Testis (tissue), 3 donors: ENCODE results near the gene RBMS2. TPM values are rescaled to one million over a fixed set of nuclear protein-coding genes. Genes with fewer than 3 reads are reported as not detected.

Experiments used
- DNase-seq: peaks from one replicate; pipeline ENCODE4 v3.0.0-alpha.2; 2019
- H3K27ac ChIP-seq, 2 donors: fragments of 200-600 bp; sonication (generic); one replicate each; pipeline ENCODE4 v1.5.1; 2019
- H3K27me3 ChIP-seq: fragments of 200-600 bp; sonication (generic); one replicate; pipeline ENCODE4 v1.5.1; 2019
- H3K36me3 ChIP-seq: fragments of 200-600 bp; sonication (generic); one replicate; pipeline ENCODE4 v1.5.1; 2017; ENCODE audit warnings: low read depth; ENCODE audit errors: missing control alignments
- H3K4me1 ChIP-seq: fragments of 200-600 bp; sonication (generic); one replicate; pipeline ENCODE4 v1.5.1; 2019
- H3K4me3 ChIP-seq, 2 donors: fragments of 200-600 bp; sonication (generic); one replicate each; pipeline ENCODE4 v1.5.1; 2017 to 2019
- H3K9me3 ChIP-seq: fragments of 200-600 bp; sonication (generic); one replicate; pipeline ENCODE4 v1.5.1; 2017
- POLR2A ChIP-seq: fragments of 450-650 bp; IDR thresholded peaks from one replicate; pipeline ENCODE4 v1.6.1; 2017; ENCODE audit warnings: antibody characterized with exemption, mild to moderate bottlenecking, moderate library complexity
- WGBS, 2 donors: methylation state at CpG; one replicate each; pipeline ENCODE4 v1.1.5; 2018; 5-methylcytosine and 5-hydroxymethylcytosine counted together
- intact Hi-C: fragments of 100-400 bp; cut with DNase I; formaldehyde crosslinking; loops from one replicate; pipeline ENCODE4 v1.15.1; 2023; ENCODE audit warnings: low total_unique reads
- polyA plus RNA-seq: library from polyadenylated mRNA; stranded (reverse); fragments of 350-450 nt; fragmentation: Illumina TruSeq; extraction: RNeasy Lipid Tissue Mini Kit (QIAGEN cat#74804); gene quantifications from one replicate; pipeline ENCODE4 v1.2.3, GENCODE V29; 2014; ENCODE audit warnings: low read depth, low replicate concordance; ENCODE audit not compliant: insufficient read depth
- total RNA-seq, 2 donors: library from RNA; depleted of rRNA; stranded (reverse); fragments of >200 nt; gene quantifications; one replicate each; pipeline ENCODE4 v1.2.3, GENCODE V29; 2016
- TF ChIP-seq, protein P1 (sequence below), 3 experiments: fragments of 450-650 bp in 2 of 3; fragments of 200-600 bp in 1 of 3; sonication (generic) in 1 of 3; IDR thresholded peaks; one replicate each; pipeline ENCODE4 v1.5.1; 2016 to 2019; ENCODE audit warnings: antibody characterized with exemption in 3 of 3, mild to moderate bottlenecking in 2 of 3, moderate library complexity in 1 of 3

RBMS2 gene
- total and polyA plus RNA-seq, 3 donors from 2014 or later: 12.8 to 15.8 (median 12.8) TPM

DNA sequence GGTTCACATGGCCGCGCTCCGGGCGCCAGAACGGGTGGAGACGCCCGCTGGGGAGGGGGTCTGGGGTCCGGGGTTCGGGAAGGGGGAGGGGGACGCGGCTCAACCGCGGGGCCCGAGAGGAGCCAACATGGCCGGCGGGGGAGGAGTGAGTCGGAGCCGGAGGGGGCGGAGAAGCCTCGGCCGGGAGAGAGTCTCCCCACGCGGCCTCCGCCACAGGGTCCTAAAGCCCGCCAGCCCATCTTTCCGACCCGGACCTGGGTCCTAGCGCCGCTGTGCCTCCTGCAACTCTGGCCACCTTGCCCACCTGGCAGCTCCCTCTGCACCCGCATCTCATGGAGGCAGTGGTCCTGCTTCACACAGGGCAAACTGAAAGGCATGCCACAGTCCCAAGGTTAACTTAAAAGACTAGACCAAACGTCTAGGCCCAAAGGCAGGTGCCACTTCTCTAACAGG, 108.6 kb downstream of the RBMS2 start, which contains the start of gene BAZ2A:
Gene BAZ2A (minus strand): TSS at position 147 of the 453 bp plus-strand sequence. CDS start 12,796 bp downstream, outside the sequence.
- intact Hi-C loops: no loop called here
- H3K4me1 ChIP-seq: peaks cover 53% of the 10 kb centered on the region
- H3K27ac ChIP-seq: peak within 1 kb of the TSS; percentile 97
- TF ChIP-seq, protein P1, sequence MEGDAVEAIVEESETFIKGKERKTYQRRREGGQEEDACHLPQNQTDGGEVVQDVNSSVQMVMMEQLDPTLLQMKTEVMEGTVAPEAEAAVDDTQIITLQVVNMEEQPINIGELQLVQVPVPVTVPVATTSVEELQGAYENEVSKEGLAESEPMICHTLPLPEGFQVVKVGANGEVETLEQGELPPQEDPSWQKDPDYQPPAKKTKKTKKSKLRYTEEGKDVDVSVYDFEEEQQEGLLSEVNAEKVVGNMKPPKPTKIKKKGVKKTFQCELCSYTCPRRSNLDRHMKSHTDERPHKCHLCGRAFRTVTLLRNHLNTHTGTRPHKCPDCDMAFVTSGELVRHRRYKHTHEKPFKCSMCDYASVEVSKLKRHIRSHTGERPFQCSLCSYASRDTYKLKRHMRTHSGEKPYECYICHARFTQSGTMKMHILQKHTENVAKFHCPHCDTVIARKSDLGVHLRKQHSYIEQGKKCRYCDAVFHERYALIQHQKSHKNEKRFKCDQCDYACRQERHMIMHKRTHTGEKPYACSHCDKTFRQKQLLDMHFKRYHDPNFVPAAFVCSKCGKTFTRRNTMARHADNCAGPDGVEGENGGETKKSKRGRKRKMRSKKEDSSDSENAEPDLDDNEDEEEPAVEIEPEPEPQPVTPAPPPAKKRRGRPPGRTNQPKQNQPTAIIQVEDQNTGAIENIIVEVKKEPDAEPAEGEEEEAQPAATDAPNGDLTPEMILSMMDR (IDR thresholded peaks at IDR 0.05): no peak
- no peak for TF ChIP-seq POLR2A
- DNase-seq: peak; percentile 98
- no peaks in the 10 kb centered on the region for H3K36me3 ChIP-seq
- 0 to 1% methylated on average over 1 to 31 of the region's 31 CpGs for WGBS, 2 donors
- H3K9me3 ChIP-seq: no peaks in the 10 kb centered on the region
- H3K4me3 ChIP-seq: peak within 1 kb of the TSS; percentile 88 to 100
- no peaks in the 10 kb centered on the region for H3K27me3 ChIP-seq

DNA sequence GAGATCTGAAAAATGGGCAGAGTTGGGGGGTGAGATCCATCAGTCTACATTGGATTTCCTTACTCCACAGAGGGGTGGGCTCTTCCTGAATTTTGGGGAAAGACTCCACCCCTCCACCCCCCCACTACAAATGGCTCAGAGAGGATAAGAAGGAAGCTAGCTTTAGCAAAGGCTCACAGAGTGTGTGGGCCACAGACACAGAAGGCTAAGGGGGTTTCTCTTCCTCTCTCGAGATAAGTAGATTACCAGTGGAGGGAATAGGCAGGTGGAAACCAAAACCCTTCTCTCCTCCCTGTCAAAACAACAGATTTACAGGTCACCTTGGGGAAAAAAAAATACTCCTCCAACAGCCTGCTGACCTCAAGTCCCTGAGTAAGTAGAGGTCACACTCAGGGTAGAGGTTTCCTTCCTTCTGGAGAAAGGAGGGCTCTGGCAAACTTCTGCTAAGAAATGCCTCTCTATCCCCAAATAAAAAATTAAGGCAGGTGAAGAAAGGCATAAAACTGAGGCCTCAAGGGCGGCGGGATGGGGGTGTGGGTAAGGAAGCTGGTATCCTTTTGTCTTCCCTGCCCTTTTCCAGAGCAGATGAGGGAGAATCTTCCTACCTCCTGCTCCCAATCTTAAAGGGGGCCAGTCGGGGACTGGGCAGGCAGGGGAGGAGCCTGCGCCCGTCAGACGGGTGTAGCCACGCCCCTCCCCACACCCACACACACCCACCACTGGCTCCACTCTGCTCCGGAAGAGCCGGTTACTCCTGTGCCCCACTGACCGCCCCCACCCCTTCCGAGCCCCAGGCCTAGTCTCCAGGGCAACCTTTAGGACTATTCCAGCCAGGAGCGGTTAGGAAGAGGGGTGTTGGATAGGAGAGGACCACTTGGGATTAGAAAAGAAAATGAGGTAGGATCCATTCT, 110.4 kb downstream of the RBMS2 start:
- intact Hi-C loops: no loop called here
- no peak for TF ChIP-seq POLR2A
- TF ChIP-seq, protein P1 (IDR thresholded peaks at IDR 0.05): no peak
- Histone ChIP-seq H3K4me3 (no peak overlapping the region), H3K36me3 (no peaks in the 10 kb centered on the region), H3K4me1 (peaks cover 44% of the 10 kb centered on the region), H3K27ac (peak overlapping the region; percentile 57 to 76), H3K27me3 (no peaks in the 10 kb centered on the region), H3K9me3 (no peaks in the 10 kb centered on the region)
- DNase-seq: peak; percentile 81
- 5 to 6% methylated on average over 13 of the region's 13 CpGs for WGBS, 2 donors

DNA sequence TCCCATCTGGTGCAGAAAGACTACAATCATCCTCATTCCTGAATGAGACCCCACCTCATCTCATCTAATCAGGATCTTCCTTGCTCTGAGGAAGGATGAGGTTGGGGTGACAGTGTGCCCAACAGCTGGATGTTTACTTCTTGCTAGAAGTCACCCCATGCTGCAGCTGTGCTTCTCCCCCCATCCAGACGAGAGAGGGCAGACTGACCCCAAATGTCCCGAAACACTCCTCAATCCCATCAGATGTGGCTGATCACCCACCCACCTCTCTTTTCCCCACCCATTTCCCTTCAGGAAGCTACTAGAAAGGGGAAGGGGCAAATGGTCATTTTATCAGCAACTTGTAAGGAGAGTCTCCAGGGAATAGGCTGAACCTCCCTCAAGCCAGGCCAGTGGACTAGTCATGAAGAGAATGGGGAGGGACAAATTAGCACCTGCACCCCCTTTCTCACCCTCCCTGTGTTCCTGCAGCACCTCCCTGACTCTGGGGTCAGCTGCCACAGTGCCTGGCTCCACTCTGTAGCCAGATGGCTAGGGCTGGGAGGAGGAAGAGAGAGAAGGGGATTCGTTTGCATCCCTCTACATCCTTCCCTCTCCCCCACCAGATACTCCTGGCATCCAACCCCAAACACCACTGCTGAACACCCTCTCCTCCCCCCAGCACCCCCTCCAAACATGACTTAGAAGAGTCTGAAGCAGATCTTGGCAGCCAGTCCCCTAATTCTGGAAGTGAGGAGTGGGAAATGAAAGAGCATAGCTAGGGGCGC, 111.3 kb downstream of the RBMS2 start:
- H3K36me3 ChIP-seq: no peaks in the 10 kb centered on the region
- no peak overlapping the region for H3K4me3 ChIP-seq
- WGBS, 2 donors: 27 to 38% methylated on average over 4 of the region's 4 CpGs
- H3K9me3 ChIP-seq: no peaks in the 10 kb centered on the region
- H3K27ac ChIP-seq: peak overlapping the region; percentile 57 to 98
- intact Hi-C loops: no loop called here
- H3K4me1 ChIP-seq: peaks cover 49% of the 10 kb centered on the region
- DNase-seq: no peak
- TF ChIP-seq, protein P1 (IDR thresholded peaks at IDR 0.05): no peak
- no peak for TF ChIP-seq POLR2A
- H3K27me3 ChIP-seq: no peaks in the 10 kb centered on the region

DNA sequence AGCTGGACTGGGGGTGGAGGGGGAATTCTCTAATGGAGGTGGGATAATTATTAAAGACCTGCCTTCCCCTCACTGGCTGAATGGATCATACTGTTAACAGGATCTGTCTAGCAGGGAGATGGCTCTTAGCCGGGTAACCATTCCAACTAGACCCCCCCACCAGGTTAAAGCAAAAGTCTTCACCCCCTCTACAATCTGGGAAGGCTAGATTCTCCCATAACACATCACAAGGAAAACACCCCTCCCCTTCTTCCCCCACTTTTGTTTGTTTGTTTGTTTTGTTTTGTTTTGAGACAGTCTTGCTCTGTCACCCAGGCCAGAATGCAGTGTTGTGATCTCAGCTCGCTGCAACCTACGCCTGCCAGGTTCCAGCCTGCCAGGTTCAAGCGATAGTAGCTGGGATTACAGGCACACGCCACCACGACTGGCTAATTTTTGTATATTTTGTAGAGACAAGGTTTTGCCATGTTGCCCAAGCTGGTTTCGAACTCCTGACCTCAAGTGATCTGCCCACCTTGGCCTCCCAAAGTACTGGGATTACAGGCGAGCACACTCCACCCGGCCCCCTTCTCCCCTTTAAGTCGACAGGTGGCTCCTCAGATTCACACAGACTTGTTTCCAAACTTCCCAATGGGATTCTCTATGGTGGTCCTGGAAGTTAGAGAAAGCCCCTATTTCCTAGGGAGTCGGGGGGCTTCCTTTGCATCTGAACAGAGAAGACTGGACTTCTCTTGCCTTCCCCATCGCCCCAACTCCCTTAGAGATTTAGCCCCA, 112.0 kb downstream of the RBMS2 start:
- no peak for DNase-seq
- TF ChIP-seq, protein P1 (IDR thresholded peaks at IDR 0.05): no peak
- no peak for TF ChIP-seq POLR2A
- Histone ChIP-seq H3K4me3 (peak overlapping the region; percentile 78 to 84), H3K9me3 (no peaks in the 10 kb centered on the region), H3K36me3 (no peaks in the 10 kb centered on the region), H3K4me1 (peaks cover 43% of the 10 kb centered on the region), H3K27ac (peak overlapping the region; percentile 96 to 98), H3K27me3 (no peaks in the 10 kb centered on the region)
- intact Hi-C loops: no loop called here
- 18 to 32% methylated on average over 11 to 12 of the region's 12 CpGs for whole genome bisulfite sequencing, 2 donors
